HCT116 (cell line): ENCODE data around the gene UACA. TPM values are rescaled to one million over a fixed set of nuclear protein-coding genes. Genes with fewer than 3 reads are reported as not detected.

Experiments
- ATAC-seq: fragments of 200-7000 bp; cut with Tn5 transposase; 2 replicates; pipeline ENCODE4 v1.9.1; 2020; ENCODE audit warnings: mild to moderate bottlenecking, moderate library complexity
- BruUV-seq: library from RNA; stranded (reverse); fragments of 400-500 nt; replicated peaks from 2 replicates; lab custom pipeline; 2021; lab: Mats Ljungman, UMichigan
- CTCF ChIA-PET: fragments of 300-600 bp; sonication (Branson Sonifier 250); formaldehyde crosslinking; loops from one replicate; lab custom pipeline; 2021; ENCODE audit warnings: antibody characterized with exemption; lab: Charles Lee
- POLR2A ChIA-PET: fragments of 300-600, 350-600 bp; sonication (Branson Sonifier 250); formaldehyde crosslinking; loops from one replicate; lab custom pipeline; 2021; ENCODE audit warnings: antibody characterized with exemption; lab: Charles Lee
- RAD21 ChIA-PET, 2 experiments: fragments of 300-600 bp; sonication (Branson Sonifier 250); formaldehyde crosslinking; loops; one replicate each; lab custom pipeline; 2023; ENCODE audit warnings: low total read pairs in 2 of 2; ENCODE audit not compliant: uncharacterized antibody in 2 of 2, unreplicated experiment in 2 of 2, low non-redundant PET in 1 of 2; lab: Charles Lee
- DNase-seq: peaks from one replicate; pipeline ENCODE4 v3.0.0-alpha.2; 2010; ENCODE audit warnings: low read depth, low spot score
- H2AFZ ChIP-seq: fragments of 200-600 bp; shearing (Covaris generic), sonication (generic); 2 replicates; pipeline ENCODE4 v1.6.1; 2017; ENCODE audit warnings: low read depth, mixed run types, mixed read lengths, antibody characterized with exemption, low read length; ENCODE audit not compliant: poor library complexity, severe bottlenecking
- H3K27ac ChIP-seq: 2 replicates; pipeline ENCODE4 v1.5.1; 2012; ENCODE audit warnings: low read depth, low read length
- H3K27me3 ChIP-seq: fragments of 200-600 bp; sonication (generic); 2 replicates; pipeline ENCODE4 v1.6.1; 2016; ENCODE audit warnings: mixed run types, low read length, mixed read lengths; ENCODE audit not compliant: insufficient read depth
- H3K36me3 ChIP-seq, 2 experiments: fragments of 200-500 bp in 1 of 2; fragments of 200-600 bp in 1 of 2; sonication (Bioruptor generic) in 1 of 2; sonication (generic) in 1 of 2; 2 replicates each; pipeline versions ENCODE4 v1.5.1 to v1.6.1; 2014 to 2016; ENCODE audit warnings: low read length in 2 of 2, inconsistent platforms in 1 of 2, mixed read lengths in 1 of 2, mixed run types in 1 of 2; ENCODE audit not compliant: insufficient read depth in 2 of 2, control insufficient read depth in 1 of 2
- H3K4me1 ChIP-seq, 2 experiments: fragments of 200-600 bp in 1 of 2; sonication (generic) in 1 of 2; 2 replicates each; pipeline versions ENCODE4 v1.5.1 to v1.6.1; 2012 to 2017; ENCODE audit warnings: low read length in 2 of 2, inconsistent platforms in 1 of 2, mild to moderate bottlenecking in 1 of 2, mixed read lengths in 1 of 2, mixed run types in 1 of 2, moderate library complexity in 1 of 2; ENCODE audit not compliant: insufficient read depth in 2 of 2, control insufficient read depth in 1 of 2
- H3K4me2 ChIP-seq: fragments of 200-600 bp; sonication (generic); 2 replicates; pipeline ENCODE4 v1.6.1; 2017; ENCODE audit warnings: mixed run types, low read length, mixed read lengths
- H3K4me3 ChIP-seq, 2 experiments: fragments of 200-600 bp in 1 of 2; sonication (generic) in 1 of 2; replicated peaks in 1 of 2; 2 replicates each; pipeline ENCODE4 v1.5.1; 2011 to 2016; ENCODE audit warnings: low read length in 2 of 2, control low read depth in 1 of 2, low read depth in 1 of 2, mild to moderate bottlenecking in 1 of 2, mixed read lengths in 1 of 2, mixed run types in 1 of 2
- H3K79me2 ChIP-seq: fragments of 200-600 bp; sonication (generic); 2 replicates; pipeline ENCODE4 v1.6.1; 2017; ENCODE audit warnings: mild to moderate bottlenecking, mixed run types, low read length, moderate library complexity, mixed read lengths; ENCODE audit not compliant: insufficient read depth
- H3K9ac ChIP-seq: fragments of 200-600 bp; sonication (generic); 2 replicates; pipeline ENCODE4 v1.6.1; 2016; ENCODE audit warnings: low read length, mixed read lengths
- H3K9me2 ChIP-seq: fragments of 200-600 bp; sonication (generic), shearing (Covaris generic); 2 replicates; pipeline ENCODE4 v1.6.1; 2017; ENCODE audit warnings: mixed run types, mild to moderate bottlenecking, moderate library complexity; ENCODE audit not compliant: insufficient read depth
- H3K9me3 ChIP-seq, 2 experiments: fragments of 200-500 bp in 1 of 2; fragments of 200-600 bp in 1 of 2; sonication (Bioruptor generic) in 1 of 2; sonication (generic) in 1 of 2; 2 replicates each; pipeline ENCODE4 v1.6.1; 2014 to 2017; ENCODE audit warnings: low read length in 2 of 2, mixed read lengths in 2 of 2, inconsistent platforms in 1 of 2, low read depth in 1 of 2, mild to moderate bottlenecking in 1 of 2, mixed run types in 1 of 2, moderate library complexity in 1 of 2; ENCODE audit not compliant: control insufficient read depth in 1 of 2, insufficient read depth in 1 of 2
- H4K20me1 ChIP-seq: fragments of 200-600 bp; sonication (generic), shearing (Covaris generic); 2 replicates; pipeline ENCODE4 v1.6.1; 2017; ENCODE audit warnings: mixed run types, mild to moderate bottlenecking, moderate library complexity; ENCODE audit not compliant: insufficient read depth
- CBX3 ChIP-seq: IDR thresholded peaks from 2 replicates; pipeline ENCODE4 v1.6.1; 2012; ENCODE audit warnings: low read depth
- CEBPB ChIP-seq: IDR thresholded peaks from 2 replicates; pipeline ENCODE4 v1.6.1; 2012; ENCODE audit warnings: low read depth
- EGR1 ChIP-seq: IDR thresholded peaks from 2 replicates; pipeline ENCODE4 v1.6.1; 2012; ENCODE audit warnings: low read depth
- ELF1 ChIP-seq: IDR thresholded peaks from 2 replicates; pipeline ENCODE4 v1.6.1; 2012; ENCODE audit warnings: low read depth, borderline replicate concordance
- EZH2 ChIP-seq: fragments of 200-600 bp; sonication (generic); IDR thresholded peaks from 2 replicates; pipeline ENCODE4 v1.6.1; 2017; ENCODE audit warnings: antibody characterized with exemption, mixed run types
- JUND ChIP-seq: IDR thresholded peaks from 2 replicates; pipeline ENCODE4 v1.6.1; 2012
- POLR2A ChIP-seq: IDR thresholded peaks from 2 replicates; pipeline ENCODE4 v1.7.0; 2011; ENCODE audit warnings: borderline replicate concordance; ENCODE audit not compliant: insufficient read depth, insufficient read length; ENCODE audit errors: extremely low read depth
- POLR2AphosphoS5 ChIP-seq: IDR thresholded peaks from 2 replicates; pipeline ENCODE4 v1.6.1; 2011; ENCODE audit warnings: mild to moderate bottlenecking, low read depth, low read length, moderate library complexity
- RAD21 ChIP-seq: IDR thresholded peaks from 2 replicates; pipeline ENCODE4 v1.6.1; 2012; ENCODE audit warnings: low read depth, mild to moderate bottlenecking
- SIN3A ChIP-seq: IDR thresholded peaks from 2 replicates; pipeline ENCODE4 v1.6.1; 2012; ENCODE audit warnings: low read depth
- SP1 ChIP-seq: IDR thresholded peaks from 2 replicates; pipeline ENCODE4 v1.6.1; 2012; ENCODE audit warnings: low read depth
- YY1 ChIP-seq: IDR thresholded peaks from 2 replicates; pipeline ENCODE4 v1.6.1; 2011; ENCODE audit warnings: low read length, low read depth, moderate library complexity, mild to moderate bottlenecking; ENCODE audit not compliant: insufficient replicate concordance; ENCODE audit errors: extremely low read depth
- ZFX ChIP-seq: fragments of 450-650 bp; IDR thresholded peaks from 2 replicates; pipeline ENCODE4 v1.6.1; 2017
- ZNF274 ChIP-seq: fragments of 200-500 bp; sonication (Bioruptor generic); IDR thresholded peaks from 2 replicates; pipeline ENCODE4 v1.6.1; 2014; ENCODE audit warnings: mild to moderate bottlenecking, low read depth, low read length, inconsistent platforms
- intact Hi-C: fragments of 100-400 bp; cut with micrococcal nuclease; formaldehyde crosslinking; loops from 2 replicates; pipeline ENCODE4 v1.10.0; 2022
- total RNA-seq: library from RNA; stranded (reverse); gene quantifications from one replicate; pipeline ENCODE4 v1.2.1, GENCODE V29; 2021; ENCODE audit not compliant: unreplicated experiment
- TF ChIP-seq, protein P1 (sequence below): IDR thresholded peaks from 2 replicates; pipeline ENCODE4 v1.6.1; 2012
- TF ChIP-seq, protein P2 (sequence below): IDR thresholded peaks from 2 replicates; pipeline ENCODE4 v1.6.1; 2012
- TF ChIP-seq, protein P3 (sequence below): IDR thresholded peaks from 2 replicates; pipeline ENCODE4 v1.6.1; 2012; ENCODE audit warnings: low read depth
- TF ChIP-seq, protein P4 (sequence below): IDR thresholded peaks from 2 replicates; pipeline ENCODE4 v1.6.1; 2011; ENCODE audit warnings: mild to moderate bottlenecking, low read length, moderate library complexity; ENCODE audit not compliant: insufficient replicate concordance; ENCODE audit errors: extremely low read depth
- TF ChIP-seq, protein P5 (sequence below), 3 experiments: fragments of 200-600 bp in 1 of 3; sonication (generic) in 1 of 3; IDR thresholded peaks in 2 of 3; conservative IDR thresholded peaks in 1 of 3; 2 replicates each; pipeline ENCODE4 v1.5.1; 2012 to 2017; ENCODE audit warnings: low read depth in 2 of 3, low read length in 2 of 3, antibody characterized with exemption in 1 of 3, borderline replicate concordance in 1 of 3, control low read depth in 1 of 3, mild to moderate bottlenecking in 1 of 3, mixed read lengths in 1 of 3, mixed run types in 1 of 3, moderate library complexity in 1 of 3; ENCODE audit not compliant: insufficient read depth in 1 of 3

UACA gene
- total RNA-seq, 1 experiment from 2014 or later = 47.4 TPM

DNA sequence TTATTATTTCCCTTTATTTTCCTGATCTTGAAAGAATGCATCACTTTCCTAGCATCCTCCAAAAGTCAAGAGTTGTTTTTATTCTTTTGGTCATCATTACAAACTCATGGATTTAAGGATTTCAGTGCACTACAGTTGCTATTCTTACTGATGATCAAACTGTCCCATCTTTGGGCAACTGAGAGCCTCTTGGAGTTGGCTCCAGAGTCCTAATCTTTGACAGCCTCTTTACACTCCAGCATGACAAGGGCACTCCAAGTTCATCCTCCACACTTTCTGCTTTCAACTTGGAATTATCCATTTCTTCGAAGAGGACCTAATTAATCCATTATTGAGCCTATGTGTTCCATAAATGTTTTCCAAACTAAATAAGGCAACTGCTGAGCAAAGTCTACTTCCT is 5.7 kb downstream of the UACA start:
- CTCF ChIA-PET = no interaction called here
- DNase-seq (no peak), ATAC-seq (no peak)
- intact Hi-C loops = no loop called here
- Histone ChIP-seq H3K4me1 (peaks cover 6 to 15% of the 10 kb centered on the region in 2 experiments; a peak in 3 of 4 replicates), H3K79me2 (peaks cover 46% of the 10 kb centered on the region), H3K36me3 (no peaks in the 10 kb centered on the region), H4K20me1 (no peaks in the 10 kb centered on the region), H3K27ac (no peak overlapping the region), H3K4me2 (no peak overlapping the region), H3K9me2 (no peaks in the 10 kb centered on the region), H2AFZ (no peak overlapping the region), H3K27me3 (no peaks in the 10 kb centered on the region), H3K9ac (no peak overlapping the region), H3K9me3 (no peaks in the 10 kb centered on the region), H3K4me3 (no peak overlapping the region)
- TF ChIP-seq ZNF274 (no peak), EGR1 (no peak), POLR2AphosphoS5 (no peak), SIN3A (no peak), EZH2 (no peak), ELF1 (no peak), CEBPB (no peak), YY1 (no peak), CBX3 (no peak), POLR2A (no peak), SP1 (no peak), JUND (no peak), ZFX (no peak), RAD21 (no peak)
- TF ChIP-seq, protein P1, sequence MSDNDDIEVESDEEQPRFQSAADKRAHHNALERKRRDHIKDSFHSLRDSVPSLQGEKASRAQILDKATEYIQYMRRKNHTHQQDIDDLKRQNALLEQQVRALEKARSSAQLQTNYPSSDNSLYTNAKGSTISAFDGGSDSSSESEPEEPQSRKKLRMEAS = no peak
- TF ChIP-seq, protein P2, sequence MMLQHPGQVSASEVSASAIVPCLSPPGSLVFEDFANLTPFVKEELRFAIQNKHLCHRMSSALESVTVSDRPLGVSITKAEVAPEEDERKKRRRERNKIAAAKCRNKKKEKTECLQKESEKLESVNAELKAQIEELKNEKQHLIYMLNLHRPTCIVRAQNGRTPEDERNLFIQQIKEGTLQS = no peak
- TF ChIP-seq, protein P3, sequence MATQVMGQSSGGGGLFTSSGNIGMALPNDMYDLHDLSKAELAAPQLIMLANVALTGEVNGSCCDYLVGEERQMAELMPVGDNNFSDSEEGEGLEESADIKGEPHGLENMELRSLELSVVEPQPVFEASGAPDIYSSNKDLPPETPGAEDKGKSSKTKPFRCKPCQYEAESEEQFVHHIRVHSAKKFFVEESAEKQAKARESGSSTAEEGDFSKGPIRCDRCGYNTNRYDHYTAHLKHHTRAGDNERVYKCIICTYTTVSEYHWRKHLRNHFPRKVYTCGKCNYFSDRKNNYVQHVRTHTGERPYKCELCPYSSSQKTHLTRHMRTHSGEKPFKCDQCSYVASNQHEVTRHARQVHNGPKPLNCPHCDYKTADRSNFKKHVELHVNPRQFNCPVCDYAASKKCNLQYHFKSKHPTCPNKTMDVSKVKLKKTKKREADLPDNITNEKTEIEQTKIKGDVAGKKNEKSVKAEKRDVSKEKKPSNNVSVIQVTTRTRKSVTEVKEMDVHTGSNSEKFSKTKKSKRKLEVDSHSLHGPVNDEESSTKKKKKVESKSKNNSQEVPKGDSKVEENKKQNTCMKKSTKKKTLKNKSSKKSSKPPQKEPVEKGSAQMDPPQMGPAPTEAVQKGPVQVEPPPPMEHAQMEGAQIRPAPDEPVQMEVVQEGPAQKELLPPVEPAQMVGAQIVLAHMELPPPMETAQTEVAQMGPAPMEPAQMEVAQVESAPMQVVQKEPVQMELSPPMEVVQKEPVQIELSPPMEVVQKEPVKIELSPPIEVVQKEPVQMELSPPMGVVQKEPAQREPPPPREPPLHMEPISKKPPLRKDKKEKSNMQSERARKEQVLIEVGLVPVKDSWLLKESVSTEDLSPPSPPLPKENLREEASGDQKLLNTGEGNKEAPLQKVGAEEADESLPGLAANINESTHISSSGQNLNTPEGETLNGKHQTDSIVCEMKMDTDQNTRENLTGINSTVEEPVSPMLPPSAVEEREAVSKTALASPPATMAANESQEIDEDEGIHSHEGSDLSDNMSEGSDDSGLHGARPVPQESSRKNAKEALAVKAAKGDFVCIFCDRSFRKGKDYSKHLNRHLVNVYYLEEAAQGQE = no peak
- TF ChIP-seq, protein P4, sequence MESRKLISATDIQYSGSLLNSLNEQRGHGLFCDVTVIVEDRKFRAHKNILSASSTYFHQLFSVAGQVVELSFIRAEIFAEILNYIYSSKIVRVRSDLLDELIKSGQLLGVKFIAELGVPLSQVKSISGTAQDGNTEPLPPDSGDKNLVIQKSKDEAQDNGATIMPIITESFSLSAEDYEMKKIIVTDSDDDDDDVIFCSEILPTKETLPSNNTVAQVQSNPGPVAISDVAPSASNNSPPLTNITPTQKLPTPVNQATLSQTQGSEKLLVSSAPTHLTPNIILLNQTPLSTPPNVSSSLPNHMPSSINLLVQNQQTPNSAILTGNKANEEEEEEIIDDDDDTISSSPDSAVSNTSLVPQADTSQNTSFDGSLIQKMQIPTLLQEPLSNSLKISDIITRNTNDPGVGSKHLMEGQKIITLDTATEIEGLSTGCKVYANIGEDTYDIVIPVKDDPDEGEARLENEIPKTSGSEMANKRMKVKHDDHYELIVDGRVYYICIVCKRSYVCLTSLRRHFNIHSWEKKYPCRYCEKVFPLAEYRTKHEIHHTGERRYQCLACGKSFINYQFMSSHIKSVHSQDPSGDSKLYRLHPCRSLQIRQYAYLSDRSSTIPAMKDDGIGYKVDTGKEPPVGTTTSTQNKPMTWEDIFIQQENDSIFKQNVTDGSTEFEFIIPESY = no peak
- TF ChIP-seq, protein P5, sequence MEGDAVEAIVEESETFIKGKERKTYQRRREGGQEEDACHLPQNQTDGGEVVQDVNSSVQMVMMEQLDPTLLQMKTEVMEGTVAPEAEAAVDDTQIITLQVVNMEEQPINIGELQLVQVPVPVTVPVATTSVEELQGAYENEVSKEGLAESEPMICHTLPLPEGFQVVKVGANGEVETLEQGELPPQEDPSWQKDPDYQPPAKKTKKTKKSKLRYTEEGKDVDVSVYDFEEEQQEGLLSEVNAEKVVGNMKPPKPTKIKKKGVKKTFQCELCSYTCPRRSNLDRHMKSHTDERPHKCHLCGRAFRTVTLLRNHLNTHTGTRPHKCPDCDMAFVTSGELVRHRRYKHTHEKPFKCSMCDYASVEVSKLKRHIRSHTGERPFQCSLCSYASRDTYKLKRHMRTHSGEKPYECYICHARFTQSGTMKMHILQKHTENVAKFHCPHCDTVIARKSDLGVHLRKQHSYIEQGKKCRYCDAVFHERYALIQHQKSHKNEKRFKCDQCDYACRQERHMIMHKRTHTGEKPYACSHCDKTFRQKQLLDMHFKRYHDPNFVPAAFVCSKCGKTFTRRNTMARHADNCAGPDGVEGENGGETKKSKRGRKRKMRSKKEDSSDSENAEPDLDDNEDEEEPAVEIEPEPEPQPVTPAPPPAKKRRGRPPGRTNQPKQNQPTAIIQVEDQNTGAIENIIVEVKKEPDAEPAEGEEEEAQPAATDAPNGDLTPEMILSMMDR (IDR thresholded peaks at IDR 0.05 in 2 of 3, conservative IDR thresholded peaks at IDR 0.05 in 1 of 3; ENCODE audit: borderline replicate concordance in 1 of 3, insufficient read depth in 1 of 3, low read depth in 2 of 3, low read length in 2 of 3) = no peak
- RAD21 ChIA-PET = no interaction called here
- BruUV-seq = no TSS peak
- POLR2A ChIA-PET = no interaction called here
